Activated CD4-positive, alpha-beta memory T cell treated with anti-CD3 and anti-CD28 coated beads for 36 hours (primary cell): ENCODE data around the gene BAX. TPM values are rescaled to one million over a fixed set of nuclear protein-coding genes. Genes with fewer than 3 reads are reported as not detected.

Experiments
- CTCF ChIA-PET: fragments of 350-600 bp; sonication (Branson Sonifier 250); formaldehyde crosslinking; loops from one replicate; lab custom pipeline; 2021; ENCODE audit warnings: antibody characterized with exemption, inconsistent platforms; lab: Charles Lee
- POLR2A ChIA-PET: fragments of 350-600 bp; sonication (Branson Sonifier 250); formaldehyde crosslinking; loops from one replicate; lab custom pipeline; 2021; ENCODE audit warnings: antibody characterized with exemption; lab: Charles Lee
- DNase-seq: peaks from one replicate; pipeline ENCODE4 v3.0.0-alpha.2; 2020
- H3K27ac Mint-ChIP-seq: one replicate; pipeline ENCODE4 v1.8.0; 2021; ENCODE audit warnings: mixed read lengths
- H3K27me3 Mint-ChIP-seq: one replicate; pipeline ENCODE4 v1.8.0; 2021; ENCODE audit warnings: mixed read lengths
- H3K36me3 Mint-ChIP-seq: one replicate; pipeline ENCODE4 v1.8.0; 2021; ENCODE audit warnings: mixed read lengths
- H3K4me1 Mint-ChIP-seq: one replicate; pipeline ENCODE4 v1.8.0; 2021; ENCODE audit warnings: low read depth, mixed read lengths
- H3K4me3 Mint-ChIP-seq: one replicate; pipeline ENCODE4 v1.8.0; 2021; ENCODE audit warnings: mild to moderate bottlenecking, mixed read lengths
- H3K9me3 Mint-ChIP-seq: one replicate; pipeline ENCODE4 v1.8.0; 2021; ENCODE audit warnings: mixed read lengths
- intact Hi-C: fragments of 100-400 bp; cut with micrococcal nuclease; formaldehyde crosslinking; loops from one replicate; pipeline ENCODE4 v1.15.1; 2023
- total RNA-seq, 2 experiments: library from RNA; stranded (reverse); gene quantifications; one replicate each; pipeline ENCODE4 v1.2.3, GENCODE V29; 2021

The BAX gene
- total RNA-seq, 2 experiments from 2014 or later: 173 to 181 TPM

DNA sequence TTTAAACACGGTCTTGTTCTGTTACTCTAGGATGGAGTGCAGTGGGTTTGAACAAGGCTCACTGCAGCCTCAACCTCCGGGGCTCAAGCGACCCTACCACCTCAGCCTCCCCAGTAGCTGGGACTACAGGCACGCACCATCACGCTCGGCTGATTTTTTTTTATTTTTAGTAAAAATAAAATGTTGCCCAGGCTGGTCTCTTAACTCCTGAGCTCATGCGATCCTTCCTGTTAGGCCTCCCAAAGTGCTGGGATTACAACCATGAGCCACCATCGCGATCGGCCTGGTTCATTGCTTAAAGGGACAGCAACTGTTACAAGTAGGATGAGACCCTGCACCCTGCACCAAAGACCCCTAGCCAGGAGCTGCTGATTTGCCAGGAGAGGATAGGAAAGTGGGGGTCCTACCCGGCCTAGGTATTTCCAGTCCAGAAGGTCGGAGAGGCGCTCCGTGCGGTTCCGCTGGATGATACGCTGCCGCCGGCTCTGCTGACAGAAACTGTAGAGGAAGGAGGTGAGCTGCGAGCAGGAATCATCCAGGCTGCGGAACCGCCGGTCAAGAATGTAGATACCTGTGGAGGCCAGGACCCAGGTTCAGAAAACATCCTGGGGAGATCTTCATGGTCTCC lies 15.6 kb downstream of the BAX start:
- DNase-seq: no peak
- no peak overlapping the region for H3K27ac Mint-ChIP-seq
- intact Hi-C loops: loop anchor here (2.0 kb wide), 3 partner anchors 37 to 175 kb away; partner anchors contain the start of genes DHDH and HSD17B14
- no peaks in the 10 kb centered on the region for H3K27me3 Mint-ChIP-seq
- H3K9me3 Mint-ChIP-seq: no peaks in the 10 kb centered on the region
- H3K4me1 Mint-ChIP-seq: peaks cover 22% of the 10 kb centered on the region
- POLR2A ChIA-PET: interaction anchor here (0.9 to 1.9 kb wide), 2 partner anchors 15 to 94 kb away, joined by 3 to 7 read pairs; no protein-coding TSS in a partner anchor
- H3K36me3 Mint-ChIP-seq: peaks cover 36% of the 10 kb centered on the region
- CTCF ChIA-PET: interaction anchor here (0.6 to 6.5 kb wide), 40 partner anchors 8 to 231 kb away, joined by 3 to 52 read pairs (median 4); partner anchors contain the start of genes BAX, BCAT2, DHDH and GYS1
- no peak overlapping the region for H3K4me3 Mint-ChIP-seq

DNA sequence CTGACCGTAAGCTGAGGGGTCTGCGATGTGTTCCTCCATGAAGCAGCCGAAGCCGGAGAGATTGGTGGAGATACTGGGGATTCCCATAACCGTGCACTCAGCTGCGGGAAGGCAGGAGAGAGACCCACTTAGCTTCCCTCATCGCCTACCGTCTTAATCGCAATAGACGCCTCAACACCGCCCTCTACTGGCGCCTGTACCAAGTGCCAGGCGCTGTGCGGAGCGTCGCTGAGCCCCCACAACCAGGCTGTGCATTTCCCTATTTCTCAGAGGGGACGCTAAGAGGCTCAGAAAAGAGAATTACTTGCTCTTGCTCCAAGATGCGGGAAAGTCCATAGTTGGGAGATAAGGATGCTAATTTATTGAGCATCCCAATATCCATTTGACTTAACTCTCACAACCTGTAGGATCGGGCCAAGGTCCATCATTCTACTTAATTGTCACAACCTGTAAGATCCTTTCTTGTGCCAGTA lies 16.3 kb downstream of the BAX start:
- intact Hi-C loops: loop anchor here (2.0 kb wide), 3 partner anchors 38 to 176 kb away; partner anchors contain the start of genes DHDH and HSD17B14
- H3K4me3 Mint-ChIP-seq: no peak overlapping the region
- H3K9me3 Mint-ChIP-seq: no peaks in the 10 kb centered on the region
- DNase-seq: peak; percentile 87
- H3K4me1 Mint-ChIP-seq: peaks cover 21% of the 10 kb centered on the region
- ChIA-PET POLR2A (interaction anchor here (0.9 to 1.9 kb wide), 2 partner anchors 16 to 95 kb away, joined by 3 to 7 read pairs; no protein-coding TSS in a partner anchor), CTCF (interaction anchor here (0.6 to 6.5 kb wide), 41 partner anchors 9 to 705 kb away, joined by 3 to 52 read pairs (median 4); partner anchors contain the start of genes BAX, BCAT2, DHDH and GYS1)
- H3K36me3 Mint-ChIP-seq: peaks cover 29% of the 10 kb centered on the region
- H3K27me3 Mint-ChIP-seq: no peaks in the 10 kb centered on the region
- H3K27ac Mint-ChIP-seq: no peak overlapping the region

DNA sequence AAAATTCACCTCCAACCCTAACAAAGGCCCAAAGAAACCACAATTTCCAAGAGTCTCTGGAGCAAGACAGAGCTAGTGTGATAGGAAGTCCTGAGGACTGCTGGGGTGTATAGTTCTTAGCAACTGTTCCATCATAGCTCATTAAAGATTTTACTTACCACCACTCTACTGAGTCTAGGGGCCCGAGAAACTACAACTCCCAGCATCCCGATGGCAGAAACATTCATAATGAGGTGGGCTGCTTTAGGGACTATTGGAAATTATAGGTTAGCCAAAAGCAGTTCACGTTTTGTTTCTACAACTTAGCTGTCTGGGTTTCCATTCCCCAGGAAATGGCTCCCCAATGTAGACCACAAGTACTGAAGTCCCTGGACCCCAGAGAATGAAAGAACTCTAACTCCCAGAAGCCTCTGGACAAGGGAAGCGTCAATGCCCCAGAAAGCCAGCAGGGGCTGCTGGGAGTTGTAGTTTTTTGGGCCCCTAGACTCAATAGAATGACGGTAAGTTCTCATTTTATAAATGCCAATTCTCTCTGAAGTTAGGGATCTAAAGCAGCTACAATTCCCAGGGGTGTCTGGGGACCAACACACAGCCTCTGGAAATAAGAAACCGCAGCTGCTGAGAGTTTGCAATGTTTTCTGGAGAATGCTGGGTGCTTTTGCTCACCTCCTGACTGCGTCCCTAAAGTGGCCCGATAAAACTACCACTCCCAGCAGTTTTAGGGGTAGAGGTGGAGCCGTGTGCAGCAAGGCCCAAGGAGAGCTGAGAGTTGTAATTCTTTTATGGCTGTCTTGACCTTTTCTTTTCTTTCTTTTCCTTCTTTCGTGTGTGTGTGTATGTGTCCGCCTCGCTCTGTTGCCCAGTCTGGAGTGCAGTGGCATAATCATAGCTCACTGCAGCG lies 21.5 kb downstream of the BAX start:
- no peak overlapping the region for H3K4me3 Mint-ChIP-seq
- peak overlapping the region; percentile 19 for H3K27ac Mint-ChIP-seq
- H3K9me3 Mint-ChIP-seq: no peaks in the 10 kb centered on the region
- intact Hi-C loops: no loop called here
- H3K36me3 Mint-ChIP-seq: peaks cover 18% of the 10 kb centered on the region
- POLR2A ChIA-PET: interaction anchor here (1.6 kb wide), 1 partner anchor 8 kb away, joined by 5 read pairs; no protein-coding TSS in a partner anchor
- no peaks in the 10 kb centered on the region for H3K27me3 Mint-ChIP-seq
- CTCF ChIA-PET: interaction anchor here (1.0 to 2.6 kb wide), 6 partner anchors 11 to 187 kb away, joined by 3 to 14 read pairs (median 4); partner anchors contain the start of genes GYS1 and RUVBL2
- DNase-seq: peak; percentile 47
- H3K4me1 Mint-ChIP-seq: peaks cover 5% of the 10 kb centered on the region

DNA sequence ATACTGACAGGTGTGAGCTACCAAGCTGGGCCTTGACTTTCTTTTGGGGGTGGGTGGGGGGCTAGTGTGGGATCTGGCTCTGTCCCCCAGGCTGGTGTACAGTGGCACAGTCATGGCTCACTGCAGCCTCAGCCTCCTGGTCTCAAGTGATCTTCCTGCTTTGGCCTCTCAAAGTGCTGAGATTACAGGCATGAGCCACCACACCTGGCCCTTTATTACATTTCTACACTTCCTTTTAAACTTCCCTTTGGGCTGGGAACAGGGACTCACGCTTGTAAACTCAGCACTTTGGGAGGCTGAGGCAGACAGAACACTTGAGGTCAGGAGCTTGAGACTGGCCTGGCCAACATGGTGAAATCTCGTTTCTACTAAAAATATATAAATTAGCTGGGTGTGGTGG lies 22.4 kb downstream of the BAX start:
- Mint-ChIP-seq H3K36me3 (peaks cover 21% of the 10 kb centered on the region), H3K4me1 (peaks cover 5% of the 10 kb centered on the region), H3K27me3 (no peaks in the 10 kb centered on the region), H3K4me3 (no peak overlapping the region), H3K27ac (no peak overlapping the region), H3K9me3 (no peaks in the 10 kb centered on the region)
- intact Hi-C loops: no loop called here
- DNase-seq: no peak
- ChIA-PET CTCF (interaction anchor here (1.1 to 2.6 kb wide), 3 partner anchors 10 to 23 kb away, joined by 3 to 14 read pairs (median 8); partner anchors contain the start of genes GYS1 and RUVBL2), POLR2A (interaction anchor here (1.6 kb wide), 1 partner anchor 9 kb away, joined by 5 read pairs; no protein-coding TSS in a partner anchor)

DNA sequence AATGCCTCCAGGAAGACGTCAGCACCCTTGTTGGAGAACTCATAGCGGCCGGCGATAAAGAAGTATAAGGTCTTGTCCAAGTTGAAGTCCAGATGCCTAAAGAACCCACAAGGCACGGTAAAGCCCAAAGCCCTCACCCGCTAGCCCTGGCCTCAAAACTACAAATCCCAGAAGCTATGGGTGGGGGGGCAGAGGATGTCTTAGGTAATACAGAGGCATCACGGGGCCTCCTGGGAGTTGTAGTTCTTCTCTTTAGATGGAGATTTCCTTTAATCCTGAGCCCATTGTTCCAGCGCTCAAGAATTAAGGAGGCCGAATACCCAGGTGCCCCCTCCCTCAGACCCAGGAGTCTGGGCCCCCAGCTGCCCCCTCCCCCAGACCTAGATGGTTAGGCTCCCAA lies 27.6 kb downstream of the BAX start:
- H3K4me1 Mint-ChIP-seq: peaks cover 5% of the 10 kb centered on the region
- ChIA-PET POLR2A (interaction anchor here (1.0 kb wide), 1 partner anchor 16 kb away, joined by 3 read pairs; no protein-coding TSS in a partner anchor), CTCF (interaction anchor here (1.8 to 4.2 kb wide), 3 partner anchors 10 to 12 kb away, joined by 7 to 41 read pairs (median 28); partner anchors contain the start of genes GYS1 and RUVBL2)
- intact Hi-C loops: no loop called here
- no peak overlapping the region for H3K4me3 Mint-ChIP-seq
- no peaks in the 10 kb centered on the region for H3K9me3 Mint-ChIP-seq
- H3K27me3 Mint-ChIP-seq: no peaks in the 10 kb centered on the region
- DNase-seq: no peak
- H3K36me3 Mint-ChIP-seq: peaks cover 22% of the 10 kb centered on the region
- no peak overlapping the region for H3K27ac Mint-ChIP-seq

DNA sequence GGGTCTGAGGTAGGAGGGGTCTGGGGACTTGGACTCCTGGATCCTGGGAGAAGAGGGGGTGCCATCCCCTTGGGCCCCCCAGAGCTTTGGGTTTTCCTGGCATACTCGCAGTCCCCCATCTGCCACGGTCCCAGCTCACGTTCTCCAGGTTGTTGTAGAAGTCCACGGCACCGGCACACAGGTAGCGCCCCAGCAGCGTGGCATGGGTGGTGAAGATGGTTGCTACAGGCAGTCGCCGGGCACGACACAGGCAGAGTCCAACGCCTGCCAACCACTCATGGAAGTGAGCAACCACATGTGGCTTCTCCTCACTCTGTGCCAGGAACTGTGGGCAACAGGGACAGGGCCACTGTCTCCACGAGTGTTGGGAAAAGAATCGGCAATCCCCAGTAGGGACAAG lies 31.0 kb downstream of the BAX start:
- CTCF ChIA-PET: interaction anchor here (0.8 kb wide), 1 partner anchor 15 kb away, joined by 3 read pairs; no protein-coding TSS in a partner anchor
- H3K27ac Mint-ChIP-seq: no peak overlapping the region
- no peaks in the 10 kb centered on the region for H3K27me3 Mint-ChIP-seq
- H3K4me3 Mint-ChIP-seq: no peak overlapping the region
- POLR2A ChIA-PET: no interaction called here
- H3K4me1 Mint-ChIP-seq: peaks cover 13% of the 10 kb centered on the region
- H3K9me3 Mint-ChIP-seq: no peaks in the 10 kb centered on the region
- DNase-seq: no peak
- H3K36me3 Mint-ChIP-seq: peaks cover 21% of the 10 kb centered on the region
- intact Hi-C loops: no loop called here

DNA sequence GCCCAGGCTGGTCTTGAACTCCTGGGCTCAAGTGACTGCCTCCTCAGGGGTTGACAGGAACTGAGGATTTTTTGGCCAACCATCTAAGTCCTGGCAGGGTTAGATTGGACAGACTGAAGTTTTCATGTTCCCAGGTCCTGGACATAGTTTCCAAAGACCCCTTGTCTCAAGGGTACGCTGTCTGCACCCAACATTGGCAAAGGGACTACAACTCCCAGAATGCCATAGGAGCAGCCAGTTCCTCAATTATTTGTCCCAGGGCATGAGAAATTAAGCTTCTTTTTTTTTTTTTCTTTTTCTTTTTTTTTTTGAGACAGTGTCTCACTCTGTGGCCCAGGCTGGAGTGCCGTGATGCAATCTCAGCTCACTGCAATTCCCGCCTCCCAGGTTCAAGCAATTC lies 31.5 kb downstream of the BAX start:
- H3K4me3 Mint-ChIP-seq: no peak overlapping the region
- ChIA-PET POLR2A (no interaction called here), CTCF (interaction anchor here (1.0 to 1.7 kb wide), 2 partner anchors 9 to 14 kb away, joined by 3 to 6 read pairs; no protein-coding TSS in a partner anchor)
- intact Hi-C loops: no loop called here
- H3K9me3 Mint-ChIP-seq: no peaks in the 10 kb centered on the region
- H3K27me3 Mint-ChIP-seq: no peaks in the 10 kb centered on the region
- no peak overlapping the region for H3K27ac Mint-ChIP-seq
- no peak for DNase-seq
- H3K4me1 Mint-ChIP-seq: peaks cover 17% of the 10 kb centered on the region
- peaks cover 21% of the 10 kb centered on the region for H3K36me3 Mint-ChIP-seq

DNA sequence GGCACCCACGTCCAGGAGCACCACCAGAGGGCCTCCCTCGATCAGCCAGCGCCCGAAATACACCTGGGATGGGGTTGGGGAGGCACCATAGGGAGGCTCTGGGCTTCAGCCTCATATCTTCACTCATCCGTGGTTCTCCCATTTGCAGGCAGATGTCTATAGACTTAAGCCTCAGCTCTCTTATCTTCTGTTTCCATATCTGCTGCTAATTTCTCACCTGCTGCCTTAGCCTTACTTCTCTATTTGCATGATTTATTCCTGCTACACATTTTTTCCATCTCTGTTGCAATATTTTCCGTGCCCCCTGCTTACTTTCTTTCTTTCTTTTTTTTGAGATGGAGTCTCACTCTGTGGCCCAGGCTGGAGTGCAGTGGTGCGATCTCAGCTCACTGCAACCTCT lies 32.6 kb downstream of the BAX start:
- no peak overlapping the region for H3K27ac Mint-ChIP-seq
- peaks cover 27% of the 10 kb centered on the region for H3K4me1 Mint-ChIP-seq
- intact Hi-C loops: no loop called here
- no peak for DNase-seq
- no peak overlapping the region for H3K4me3 Mint-ChIP-seq
- no peaks in the 10 kb centered on the region for H3K27me3 Mint-ChIP-seq
- ChIA-PET POLR2A (no interaction called here), CTCF (interaction anchor here (1.0 to 1.7 kb wide), 3 partner anchors 11 to 17 kb away, joined by 3 to 6 read pairs (median 3); no protein-coding TSS in a partner anchor)
- no peaks in the 10 kb centered on the region for H3K9me3 Mint-ChIP-seq
- peaks cover 16% of the 10 kb centered on the region for H3K36me3 Mint-ChIP-seq

DNA sequence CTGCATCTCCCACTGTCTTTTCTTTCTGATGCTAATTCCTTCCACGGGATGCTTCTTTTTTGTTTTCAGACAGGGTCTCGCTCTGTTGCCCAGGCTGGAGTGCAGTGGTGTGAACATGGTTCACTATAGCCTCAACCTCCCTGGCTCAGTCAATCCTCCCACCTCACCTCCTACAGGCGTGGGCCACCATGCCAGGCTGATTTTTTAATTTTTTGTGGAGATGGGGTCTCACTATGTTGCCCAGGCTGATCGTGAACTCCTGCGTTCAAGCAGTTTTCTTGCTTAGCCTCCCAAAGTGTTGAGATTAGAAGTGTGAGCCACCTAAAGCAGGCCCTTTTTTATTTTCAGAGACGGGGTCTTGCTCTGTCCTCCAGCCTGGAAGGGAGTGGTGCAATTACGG lies 33.6 kb downstream of the BAX start:
- Mint-ChIP-seq H3K4me3 (no peak overlapping the region), H3K36me3 (peaks cover 11% of the 10 kb centered on the region), H3K9me3 (no peaks in the 10 kb centered on the region), H3K27ac (no peak overlapping the region), H3K27me3 (no peaks in the 10 kb centered on the region), H3K4me1 (peaks cover 29% of the 10 kb centered on the region)
- ChIA-PET CTCF (no interaction called here), POLR2A (no interaction called here)
- intact Hi-C loops: no loop called here
- DNase-seq: no peak

DNA sequence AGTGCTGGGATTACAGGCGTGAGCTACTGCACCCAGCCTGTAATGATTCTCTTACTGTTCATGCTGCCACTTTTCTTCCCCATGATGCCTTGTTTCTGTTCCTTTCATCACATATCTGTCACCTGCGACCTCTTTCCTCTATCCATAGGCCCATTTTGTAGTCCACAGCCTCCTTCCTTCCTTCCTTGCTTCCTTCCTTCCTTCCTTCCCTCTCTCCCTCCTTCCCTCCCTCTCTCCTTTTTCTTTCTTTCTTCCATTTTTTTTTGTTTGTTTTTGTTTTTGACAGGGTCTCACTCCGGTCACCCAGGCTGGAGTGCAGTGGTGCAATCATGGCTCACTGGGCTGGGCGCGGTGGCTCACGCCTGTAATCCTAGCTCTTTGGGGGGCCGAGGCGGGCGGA lies 34.2 kb downstream of the BAX start:
- POLR2A ChIA-PET: no interaction called here
- Mint-ChIP-seq H3K4me3 (no peak overlapping the region), H3K4me1 (peaks cover 32% of the 10 kb centered on the region), H3K27ac (no peak overlapping the region), H3K9me3 (no peaks in the 10 kb centered on the region), H3K27me3 (no peaks in the 10 kb centered on the region), H3K36me3 (peaks cover 11% of the 10 kb centered on the region)
- intact Hi-C loops: no loop called here
- no peak for DNase-seq
- CTCF ChIA-PET: interaction anchor here (0.6 kb wide), 1 partner anchor 655 kb away, joined by 3 read pairs; no protein-coding TSS in a partner anchor

DNA sequence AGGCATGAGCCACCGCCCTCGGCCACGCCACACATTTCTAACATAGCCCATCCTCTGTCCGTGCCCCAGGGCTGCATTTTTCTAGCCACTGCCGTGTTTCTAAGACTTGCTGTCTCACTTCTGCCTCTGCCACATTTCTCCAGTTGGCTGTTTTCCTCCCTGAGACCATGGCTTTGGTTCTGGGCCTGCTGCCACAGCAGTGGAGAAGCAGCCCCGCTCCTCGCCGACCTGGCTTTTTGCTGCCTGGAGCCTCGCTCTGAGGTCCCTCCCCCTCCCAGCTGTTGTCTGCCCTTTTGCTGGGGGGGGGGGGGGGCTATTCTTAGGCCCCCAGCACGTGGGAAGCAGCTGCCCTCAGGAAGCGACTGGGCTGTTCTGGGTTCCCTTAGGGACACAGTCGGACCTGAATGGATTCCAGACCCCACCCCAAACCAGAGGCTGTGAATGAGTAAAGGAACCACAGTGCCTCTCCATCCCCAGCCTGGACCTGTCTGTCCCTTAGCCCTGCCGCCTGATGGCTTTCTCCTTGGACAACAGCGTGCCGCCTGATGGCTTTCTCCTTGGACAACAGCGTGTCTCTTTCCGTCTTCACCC lies 35.1 kb downstream of the BAX start:
- POLR2A ChIA-PET: no interaction called here
- no peak overlapping the region for H3K27ac Mint-ChIP-seq
- CTCF ChIA-PET: interaction anchor here (0.6 to 1.9 kb wide), 3 partner anchors 10 to 656 kb away, joined by 3 to 10 read pairs (median 3); no protein-coding TSS in a partner anchor
- intact Hi-C loops: loop anchor here (10.0 kb wide), 1 partner anchor 95 kb away; the partner anchor contains the start of gene SNRNP70
- H3K27me3 Mint-ChIP-seq: no peaks in the 10 kb centered on the region
- peaks cover 39% of the 10 kb centered on the region for H3K4me1 Mint-ChIP-seq
- no peak overlapping the region for H3K4me3 Mint-ChIP-seq
- DNase-seq: no peak
- no peaks in the 10 kb centered on the region for H3K9me3 Mint-ChIP-seq
- peaks cover 13% of the 10 kb centered on the region for H3K36me3 Mint-ChIP-seq
